Erythroblast (primary cell): Measurements from ENCODE around the gene TMPRSS6.

Source experiments
- GATA1 ChIP-seq: IDR thresholded peaks from 2 replicates; pipeline ENCODE4 v1.6.1; 2011; ENCODE audit warnings: low read depth, mild to moderate bottlenecking, control low read depth, low read length, moderate library complexity
- POLR2A ChIP-seq: IDR thresholded peaks from 2 replicates; pipeline ENCODE4 v1.6.1; 2011; ENCODE audit warnings: mild to moderate bottlenecking, low read length

GRCh38 chr22:37045958-37046357 lies 63.6 kb downstream of the TMPRSS6 start:
- TF ChIP-seq GATA1 (no peak), POLR2A (no peak)
